Panc1 (cell line): ENCODE measurements around the gene HYAL3. TPM values are rescaled to one million over a fixed set of nuclear protein-coding genes. Genes with fewer than 3 reads are reported as not detected.
A peak's percentile ranks its signal among the peaks of the same experiment; 100 is the strongest.

Experiments
- ATAC-seq: fragments of 200-7000 bp; cut with Tn5 transposase; 2 replicates; pipeline ENCODE4 v1.9.1; 2020; ENCODE audit warnings: mild to moderate bottlenecking, moderate library complexity
- BruUV-seq: library from RNA; stranded (reverse); fragments of 400-500 nt; replicated peaks from 2 replicates; lab custom pipeline; 2021; lab: Mats Ljungman, UMichigan
- CTCF ChIA-PET: fragments of 300-600 bp; sonication (Branson Sonifier 250); formaldehyde crosslinking; loops from one replicate; lab custom pipeline; 2022; ENCODE audit warnings: antibody characterized with exemption; lab: Charles Lee
- POLR2A ChIA-PET: fragments of 300-600 bp; sonication (Branson Sonifier 250); formaldehyde crosslinking; loops from one replicate; lab custom pipeline; 2022; ENCODE audit warnings: antibody characterized with exemption; lab: Charles Lee
- DNase-seq: peaks from one replicate; pipeline ENCODE4 v3.0.0-alpha.2; 2010; ENCODE audit warnings: low read depth, low spot score
- H3K27ac ChIP-seq: 2 replicates; pipeline ENCODE4 v1.5.1; 2011; ENCODE audit warnings: mild to moderate bottlenecking, low read length, inconsistent platforms
- H3K27me3 ChIP-seq: fragments of 200-500 bp; sonication (Bioruptor generic); 2 replicates; pipeline ENCODE4 v1.6.0; 2014; ENCODE audit warnings: low read length, inconsistent platforms; ENCODE audit not compliant: control insufficient read depth, insufficient read depth
- H3K36me3 ChIP-seq: fragments of 200-500 bp; sonication (Bioruptor generic); 2 replicates; pipeline ENCODE4 v1.5.1; 2014; ENCODE audit warnings: inconsistent platforms, mild to moderate bottlenecking, low read length, moderate library complexity; ENCODE audit not compliant: control insufficient read depth, insufficient read depth
- H3K4me1 ChIP-seq: 2 replicates; pipeline ENCODE4 v1.5.1; 2011; ENCODE audit warnings: inconsistent platforms, mild to moderate bottlenecking, low read length, moderate library complexity; ENCODE audit not compliant: control insufficient read depth, insufficient read depth
- H3K4me3 ChIP-seq, 2 experiments: 2 replicates each; pipeline ENCODE4 v1.5.1; 2011 to 2012; ENCODE audit warnings: low read depth in 2 of 2, low read length in 2 of 2, mild to moderate bottlenecking in 2 of 2, inconsistent platforms in 1 of 2, moderate library complexity in 1 of 2
- H3K9me3 ChIP-seq: fragments of 200-500 bp; sonication (Bioruptor generic); 2 replicates; pipeline ENCODE4 v1.5.1; 2014; ENCODE audit warnings: low read depth, mild to moderate bottlenecking, inconsistent platforms, low read length, moderate library complexity; ENCODE audit not compliant: control insufficient read depth, insufficient read depth
- POLR2AphosphoS5 ChIP-seq: IDR thresholded peaks from 2 replicates; pipeline ENCODE4 v1.6.1; 2012; ENCODE audit warnings: mild to moderate bottlenecking, low read depth, low read length, moderate library complexity
- SIN3A ChIP-seq: IDR thresholded peaks from 2 replicates; pipeline ENCODE4 v1.6.1; 2012; ENCODE audit warnings: low read depth, mild to moderate bottlenecking, low read length, moderate library complexity, borderline replicate concordance; ENCODE audit not compliant: insufficient read depth
- TCF7L2 ChIP-seq: IDR thresholded peaks from 2 replicates; pipeline ENCODE4 v1.6.1; 2011; ENCODE audit warnings: mild to moderate bottlenecking, low read depth, low read length, inconsistent platforms
- in situ Hi-C: cut with HindIII; loops from 2 replicates; pipeline ENCODE4 v1.10.0; 2016; ENCODE audit warnings: low sequenced_read_pairs, low pct_unique_long_range_greater_than_20kb
- intact Hi-C: fragments of 100-400 bp; cut with micrococcal nuclease; formaldehyde crosslinking; loops from one replicate; pipeline ENCODE4 v1.10.0; 2022; ENCODE audit not compliant: unreplicated experiment
- total RNA-seq: library from RNA; stranded (reverse); gene quantifications from one replicate; pipeline ENCODE4 v1.2.1, GENCODE V29; 2021; ENCODE audit not compliant: unreplicated experiment
- TF ChIP-seq, protein P1 (sequence below), 2 experiments: IDR thresholded peaks; 2 replicates each; pipeline ENCODE4 v1.6.1; 2011 to 2012; ENCODE audit warnings: low read depth in 2 of 2, control low read depth in 1 of 2, low read length in 1 of 2, mild to moderate bottlenecking in 1 of 2, moderate library complexity in 1 of 2; ENCODE audit not compliant: insufficient read depth in 1 of 2
- TF ChIP-seq, protein P2 (sequence below): fragments of 450-650 bp; IDR thresholded peaks from 2 replicates; pipeline ENCODE4 v1.5.1; 2017; ENCODE audit warnings: mild to moderate bottlenecking

The HYAL3 gene
- total RNA-seq, 1 experiment from 2014 or later = 3.9 TPM

DNA sequence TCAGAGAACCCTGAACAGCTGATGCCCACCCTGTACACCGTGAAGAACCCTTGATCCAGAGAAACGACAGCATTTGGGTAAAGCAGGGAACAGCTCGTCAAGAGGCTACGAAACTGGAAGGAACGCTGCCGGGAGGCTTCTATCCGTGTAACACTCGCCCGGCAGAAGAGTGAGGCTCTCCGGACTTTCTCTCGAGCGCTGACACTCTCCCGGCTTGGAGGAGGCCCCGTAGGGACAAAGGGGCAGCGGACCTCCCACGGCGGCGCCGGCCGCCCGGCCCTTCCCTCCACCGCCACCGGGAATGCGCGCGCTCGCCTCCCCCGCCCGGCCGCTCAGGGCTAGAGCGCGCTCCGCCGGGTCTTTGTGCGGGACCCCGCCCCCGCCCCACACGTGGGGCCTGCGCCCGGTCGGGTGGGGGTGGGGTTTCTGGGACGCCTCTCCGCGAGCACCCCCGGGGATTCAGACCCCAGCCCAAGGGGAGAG lies 21.7 kb upstream of the HYAL3 start:
- no TSS peak for BruUV-seq
- intact Hi-C loops (no loop called here), in situ Hi-C loops (no loop called here)
- Histone ChIP-seq H3K9me3 (no peaks in the 10 kb centered on the region), H3K36me3 (no peaks in the 10 kb centered on the region; the same call in 1 of the 2 replicates), H3K4me3 (peak overlapping the region; percentile 82 to 93), H3K27ac (peak overlapping the region; percentile 92), H3K4me1 (peaks cover 23% of the 10 kb centered on the region), H3K27me3 (no peaks in the 10 kb centered on the region)
- ChIA-PET POLR2A (no interaction called here), CTCF (interaction anchor here (0.6 kb wide), 4 partner anchors 27 to 1617 kb away, joined by 3 to 9 read pairs (median 3); no protein-coding TSS in a partner anchor)
- DNase-seq = no peak
- TF ChIP-seq SIN3A (no peak), TCF7L2 (no peak), POLR2AphosphoS5 (no peak)
- TF ChIP-seq, protein P1, sequence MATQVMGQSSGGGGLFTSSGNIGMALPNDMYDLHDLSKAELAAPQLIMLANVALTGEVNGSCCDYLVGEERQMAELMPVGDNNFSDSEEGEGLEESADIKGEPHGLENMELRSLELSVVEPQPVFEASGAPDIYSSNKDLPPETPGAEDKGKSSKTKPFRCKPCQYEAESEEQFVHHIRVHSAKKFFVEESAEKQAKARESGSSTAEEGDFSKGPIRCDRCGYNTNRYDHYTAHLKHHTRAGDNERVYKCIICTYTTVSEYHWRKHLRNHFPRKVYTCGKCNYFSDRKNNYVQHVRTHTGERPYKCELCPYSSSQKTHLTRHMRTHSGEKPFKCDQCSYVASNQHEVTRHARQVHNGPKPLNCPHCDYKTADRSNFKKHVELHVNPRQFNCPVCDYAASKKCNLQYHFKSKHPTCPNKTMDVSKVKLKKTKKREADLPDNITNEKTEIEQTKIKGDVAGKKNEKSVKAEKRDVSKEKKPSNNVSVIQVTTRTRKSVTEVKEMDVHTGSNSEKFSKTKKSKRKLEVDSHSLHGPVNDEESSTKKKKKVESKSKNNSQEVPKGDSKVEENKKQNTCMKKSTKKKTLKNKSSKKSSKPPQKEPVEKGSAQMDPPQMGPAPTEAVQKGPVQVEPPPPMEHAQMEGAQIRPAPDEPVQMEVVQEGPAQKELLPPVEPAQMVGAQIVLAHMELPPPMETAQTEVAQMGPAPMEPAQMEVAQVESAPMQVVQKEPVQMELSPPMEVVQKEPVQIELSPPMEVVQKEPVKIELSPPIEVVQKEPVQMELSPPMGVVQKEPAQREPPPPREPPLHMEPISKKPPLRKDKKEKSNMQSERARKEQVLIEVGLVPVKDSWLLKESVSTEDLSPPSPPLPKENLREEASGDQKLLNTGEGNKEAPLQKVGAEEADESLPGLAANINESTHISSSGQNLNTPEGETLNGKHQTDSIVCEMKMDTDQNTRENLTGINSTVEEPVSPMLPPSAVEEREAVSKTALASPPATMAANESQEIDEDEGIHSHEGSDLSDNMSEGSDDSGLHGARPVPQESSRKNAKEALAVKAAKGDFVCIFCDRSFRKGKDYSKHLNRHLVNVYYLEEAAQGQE (IDR thresholded peaks at IDR 0.05; ENCODE audit: insufficient read depth in 1 of 2, low read depth in 2 of 2, low read length in 1 of 2) = no peak
- TF ChIP-seq, protein P2, sequence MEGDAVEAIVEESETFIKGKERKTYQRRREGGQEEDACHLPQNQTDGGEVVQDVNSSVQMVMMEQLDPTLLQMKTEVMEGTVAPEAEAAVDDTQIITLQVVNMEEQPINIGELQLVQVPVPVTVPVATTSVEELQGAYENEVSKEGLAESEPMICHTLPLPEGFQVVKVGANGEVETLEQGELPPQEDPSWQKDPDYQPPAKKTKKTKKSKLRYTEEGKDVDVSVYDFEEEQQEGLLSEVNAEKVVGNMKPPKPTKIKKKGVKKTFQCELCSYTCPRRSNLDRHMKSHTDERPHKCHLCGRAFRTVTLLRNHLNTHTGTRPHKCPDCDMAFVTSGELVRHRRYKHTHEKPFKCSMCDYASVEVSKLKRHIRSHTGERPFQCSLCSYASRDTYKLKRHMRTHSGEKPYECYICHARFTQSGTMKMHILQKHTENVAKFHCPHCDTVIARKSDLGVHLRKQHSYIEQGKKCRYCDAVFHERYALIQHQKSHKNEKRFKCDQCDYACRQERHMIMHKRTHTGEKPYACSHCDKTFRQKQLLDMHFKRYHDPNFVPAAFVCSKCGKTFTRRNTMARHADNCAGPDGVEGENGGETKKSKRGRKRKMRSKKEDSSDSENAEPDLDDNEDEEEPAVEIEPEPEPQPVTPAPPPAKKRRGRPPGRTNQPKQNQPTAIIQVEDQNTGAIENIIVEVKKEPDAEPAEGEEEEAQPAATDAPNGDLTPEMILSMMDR = no peak
- ATAC-seq = peak; percentile 66

DNA sequence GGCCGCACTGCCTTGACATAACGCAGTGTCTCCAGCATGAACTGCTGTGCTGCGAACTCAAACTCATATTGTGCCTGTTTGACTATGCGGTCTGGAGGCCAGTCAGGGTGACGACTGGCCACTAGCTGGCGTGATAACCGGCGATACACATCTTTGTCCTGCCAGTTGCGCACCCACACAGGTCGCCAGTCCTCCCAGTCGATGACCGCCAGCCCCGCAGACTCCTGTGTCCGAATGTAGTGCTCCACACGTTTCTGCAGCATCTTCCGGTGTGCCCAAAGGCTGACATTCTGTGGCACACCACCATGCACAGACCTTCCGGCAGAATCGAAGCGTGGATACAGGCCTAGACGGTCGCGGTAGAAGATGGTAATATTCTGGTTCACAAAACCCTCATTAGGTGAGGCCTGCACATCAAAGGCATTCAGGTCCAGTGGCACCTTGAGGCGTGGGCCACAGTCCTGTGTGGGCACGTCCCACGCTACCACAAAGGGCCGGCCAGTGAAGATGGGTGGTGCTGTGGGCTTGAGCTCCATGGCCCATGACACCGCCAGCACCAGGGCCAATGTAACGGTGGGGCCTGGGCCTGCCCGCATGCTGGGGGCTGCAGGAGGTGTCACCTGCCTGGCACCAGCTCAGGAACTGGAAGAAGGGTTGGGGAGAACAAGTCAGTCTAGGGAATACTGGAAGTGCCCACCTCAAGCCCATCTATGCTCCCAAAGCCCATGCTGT lies 20.9 kb upstream of the HYAL3 start:
- H3K4me1 ChIP-seq = peaks cover 23% of the 10 kb centered on the region
- POLR2A ChIA-PET = interaction anchor here (0.6 kb wide), 1 partner anchor 218 kb away, joined by 3 read pairs; no protein-coding TSS in a partner anchor
- intact Hi-C loops = no loop called here

More for the DNA sequence above, 20.9 kb upstream of the HYAL3 start:
- no peak for TF ChIP-seq TCF7L2
- TF ChIP-seq, protein P2 = peak; percentile 20; the same call in 1 of the 2 replicates
- no peaks in the 10 kb centered on the region for H3K27me3 ChIP-seq
- H3K4me3 ChIP-seq = peak overlapping the region; percentile 82 to 93
- in situ Hi-C loops = no loop called here
- DNase-seq = no peak
- CTCF ChIA-PET = no interaction called here
- no peak for ATAC-seq
- H3K27ac ChIP-seq = peak overlapping the region; percentile 92
- no TSS peak for BruUV-seq
- H3K9me3 ChIP-seq = no peaks in the 10 kb centered on the region
- H3K36me3 ChIP-seq = no peaks in the 10 kb centered on the region; the same call in 1 of the 2 replicates
